Astrocyte of the spinal cord (primary cell): ENCODE measurements around the gene TIMM44.

ENCODE experiments used
- DNase-seq: peaks from one replicate; pipeline ENCODE4 v3.0.0; 2011; ENCODE audit warnings: low read depth, low spot score
- H3K4me3 ChIP-seq: 2 replicates; pipeline ENCODE4 v1.5.1; 2011; ENCODE audit warnings: low read depth, mild to moderate bottlenecking, low read length, moderate library complexity
- in situ Hi-C: cut with HindIII; loops from 2 replicates; pipeline ENCODE4 v1.10.0; 2017; ENCODE audit warnings: low sequenced_read_pairs
- TF ChIP-seq, protein P1 (sequence below): IDR thresholded peaks from 2 replicates; pipeline ENCODE4 v1.5.1; 2012; ENCODE audit warnings: low read depth, mild to moderate bottlenecking, low read length, inconsistent platforms

The TIMM44 gene

DNA sequence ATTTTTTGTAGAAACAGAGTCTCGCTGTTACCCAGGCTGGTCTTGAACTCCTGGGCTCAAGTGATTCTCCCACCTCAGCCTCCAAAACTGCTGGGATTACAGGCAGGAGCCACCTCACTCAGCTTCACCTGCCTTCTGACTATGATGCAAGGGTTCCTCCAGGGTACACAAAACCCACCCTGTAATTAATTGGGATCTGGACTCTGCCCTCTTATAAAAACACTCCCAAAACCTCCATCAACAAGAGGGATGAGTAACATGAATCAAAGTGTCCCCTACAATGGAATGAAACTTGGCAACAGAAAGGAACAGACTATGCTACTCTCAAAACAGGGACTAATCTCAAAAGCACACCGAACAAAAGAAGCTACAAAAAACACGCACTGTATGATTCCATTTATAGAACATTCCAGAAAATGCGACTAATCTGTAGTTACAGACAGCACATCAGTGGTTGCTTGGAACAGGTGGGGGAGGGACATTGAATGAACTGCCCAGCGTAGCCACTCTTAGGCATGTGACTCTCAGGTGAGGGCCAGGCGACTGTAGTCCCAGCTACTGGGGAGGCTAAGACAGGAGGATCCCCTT, 66.1 kb downstream of the TIMM44 start:
- in situ Hi-C loops, result no loop called here
- TF ChIP-seq, protein P1, sequence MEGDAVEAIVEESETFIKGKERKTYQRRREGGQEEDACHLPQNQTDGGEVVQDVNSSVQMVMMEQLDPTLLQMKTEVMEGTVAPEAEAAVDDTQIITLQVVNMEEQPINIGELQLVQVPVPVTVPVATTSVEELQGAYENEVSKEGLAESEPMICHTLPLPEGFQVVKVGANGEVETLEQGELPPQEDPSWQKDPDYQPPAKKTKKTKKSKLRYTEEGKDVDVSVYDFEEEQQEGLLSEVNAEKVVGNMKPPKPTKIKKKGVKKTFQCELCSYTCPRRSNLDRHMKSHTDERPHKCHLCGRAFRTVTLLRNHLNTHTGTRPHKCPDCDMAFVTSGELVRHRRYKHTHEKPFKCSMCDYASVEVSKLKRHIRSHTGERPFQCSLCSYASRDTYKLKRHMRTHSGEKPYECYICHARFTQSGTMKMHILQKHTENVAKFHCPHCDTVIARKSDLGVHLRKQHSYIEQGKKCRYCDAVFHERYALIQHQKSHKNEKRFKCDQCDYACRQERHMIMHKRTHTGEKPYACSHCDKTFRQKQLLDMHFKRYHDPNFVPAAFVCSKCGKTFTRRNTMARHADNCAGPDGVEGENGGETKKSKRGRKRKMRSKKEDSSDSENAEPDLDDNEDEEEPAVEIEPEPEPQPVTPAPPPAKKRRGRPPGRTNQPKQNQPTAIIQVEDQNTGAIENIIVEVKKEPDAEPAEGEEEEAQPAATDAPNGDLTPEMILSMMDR, result no peak
- no peak overlapping the region for H3K4me3 ChIP-seq
- no peak for DNase-seq
